Epithelial cell of esophagus (primary cell): ENCODE data around the gene MDM4.
"Not testable (repeated sequence)": the region's sequence is repeated elsewhere in the genome, so short reads cannot be mapped to it uniquely, and the experiment has no call there.

ENCODE experiments used
- DNase-seq: peaks from one replicate; pipeline ENCODE4 v3.0.0; 2010; ENCODE audit warnings: low read depth
- H3K4me3 ChIP-seq: 2 replicates; pipeline ENCODE4 v1.5.1; 2011; ENCODE audit warnings: mild to moderate bottlenecking, low read length, control low read depth
- CTCF ChIP-seq: IDR thresholded peaks from 2 replicates; pipeline ENCODE4 v1.5.1; 2011; ENCODE audit warnings: low read depth, mild to moderate bottlenecking, low read length, control low read depth, inconsistent platforms; ENCODE audit not compliant: insufficient read depth; ENCODE audit errors: missing control alignments

Gene MDM4

GRCh38 chr1:204548265-204548664 lies 32.1 kb downstream of the MDM4 start:
- no peak overlapping the region for H3K4me3 ChIP-seq
- DNase-seq: no peak
- no peak for TF ChIP-seq CTCF

DNA sequence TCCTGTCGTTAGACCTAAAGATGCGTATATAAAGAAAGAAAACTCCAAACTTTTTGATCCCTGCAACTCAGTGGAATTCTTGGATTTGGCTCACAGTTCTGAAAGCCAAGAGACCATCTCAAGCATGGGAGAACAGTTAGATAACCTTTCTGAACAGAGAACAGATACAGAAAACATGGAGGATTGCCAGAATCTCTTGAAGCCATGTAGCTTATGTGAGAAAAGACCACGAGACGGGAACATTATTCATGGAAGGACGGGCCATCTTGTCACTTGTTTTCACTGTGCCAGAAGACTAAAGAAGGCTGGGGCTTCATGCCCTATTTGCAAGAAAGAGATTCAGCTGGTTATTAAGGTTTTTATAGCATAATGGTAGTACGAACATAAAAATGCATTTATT lies 33.1 kb downstream of the MDM4 start:
- H3K4me3 ChIP-seq: no peak overlapping the region
- no peak for DNase-seq
- TF ChIP-seq CTCF: no peak

- no peak for TF ChIP-seq CTCF
- H3K4me3 ChIP-seq: no peak overlapping the region
- DNase-seq: no peak
Observed at GRCh38 chr1:204550926-204551325, 34.7 kb downstream of the MDM4 start.

GRCh38 chr1:204556458-204557052 lies 40.3 kb downstream of the MDM4 start:
- DNase-seq: no peak
- no peak overlapping the region for H3K4me3 ChIP-seq

GRCh38 chr1:204558467-204558866 lies 42.3 kb downstream of the MDM4 start:
- H3K4me3 ChIP-seq: no peak overlapping the region
- no peak for DNase-seq

More at GRCh38 chr1:204556458-204557052, 40.3 kb downstream of the MDM4 start:
- TF ChIP-seq CTCF: no peak

GRCh38 chr1:204560002-204560401 lies 43.8 kb downstream of the MDM4 start:
- not testable (repeated sequence) for DNase-seq

More at GRCh38 chr1:204558467-204558866, 42.3 kb downstream of the MDM4 start:
- TF ChIP-seq CTCF: no peak

DNA sequence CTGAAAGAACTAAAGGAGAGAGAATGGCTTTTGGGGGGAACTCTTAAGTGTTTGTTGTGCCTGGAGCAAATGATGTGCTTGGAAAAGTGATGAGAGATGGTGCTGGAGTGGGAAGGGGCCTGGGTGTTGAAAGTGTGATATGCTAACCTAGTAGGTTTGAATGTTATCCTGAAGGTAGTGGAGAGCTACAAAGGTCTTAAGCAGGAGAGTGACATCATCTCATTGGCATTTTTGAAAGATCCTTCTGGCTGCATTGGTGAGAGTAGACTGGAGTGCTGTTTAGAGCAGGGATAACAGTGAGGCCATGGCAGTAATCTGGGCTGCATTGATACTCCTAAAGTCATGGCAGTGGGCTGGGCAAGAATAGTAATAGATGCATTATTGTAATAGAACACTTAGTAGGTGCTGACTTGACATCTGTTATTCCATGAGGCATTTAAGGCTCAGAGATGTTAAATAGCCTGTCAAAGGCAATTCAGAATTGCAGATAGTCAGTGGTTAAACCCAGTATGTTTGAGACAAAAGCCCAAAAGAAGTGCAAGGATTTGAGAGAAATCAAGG lies 44.5 kb downstream of the MDM4 start:
- peak; percentile 46 for DNase-seq
- no peak for TF ChIP-seq CTCF
- H3K4me3 ChIP-seq: no peak overlapping the region

More at GRCh38 chr1:204560002-204560401, 43.8 kb downstream of the MDM4 start:
- H3K4me3 ChIP-seq: not testable (repeated sequence)
